PFSK-1 (cell line): ENCODE data around the gene TSPAN5.

ENCODE experiments used
- POLR2AphosphoS5 ChIP-seq: IDR thresholded peaks from 2 replicates; pipeline ENCODE4 v1.6.1; 2012; ENCODE audit warnings: low read depth, mild to moderate bottlenecking, control low read depth, low read length, moderate library complexity
- REST ChIP-seq, 2 experiments: IDR thresholded peaks; 2 replicates each; pipeline versions ENCODE4 v1.6.1 to v1.8.0; 2011 to 2012; ENCODE audit warnings: low read depth in 2 of 2, low read length in 2 of 2, control low read depth in 1 of 2, inconsistent platforms in 1 of 2, mild to moderate bottlenecking in 1 of 2, moderate library complexity in 1 of 2; ENCODE audit not compliant: insufficient read depth in 1 of 2
- SIN3A ChIP-seq: IDR thresholded peaks from 2 replicates; pipeline ENCODE4 v1.6.1; 2012; ENCODE audit warnings: mild to moderate bottlenecking, low read length, moderate library complexity, borderline replicate concordance; ENCODE audit not compliant: insufficient read depth
- TAF1 ChIP-seq: IDR thresholded peaks from 2 replicates; pipeline ENCODE4 v1.6.1; 2012; ENCODE audit warnings: low read length, control low read depth, borderline replicate concordance; ENCODE audit not compliant: insufficient read depth

GRCh38 chr4:98694076-98694475 is 35.7 kb upstream of the TSPAN5 start:
- TF ChIP-seq POLR2AphosphoS5 (no peak), SIN3A (no peak), TAF1 (no peak), REST (IDR thresholded peaks at IDR 0.05; ENCODE audit: insufficient read depth in 1 of 2, low read depth in 2 of 2, low read length in 2 of 2) (no peak)
